GM21390 (cell line): ENCODE measurements around the gene TEX19.
"Not testable (repeated sequence)": the region's sequence is repeated elsewhere in the genome, so short reads cannot be mapped to it uniquely, and the experiment has no call there.

Experiments used
- ATAC-seq: cut with Tn5 transposase; IDR thresholded peaks from one replicate; pipeline ENCODE4 v1.9.1; 2021; ENCODE audit not compliant: unreplicated experiment

TEX19 gene

GRCh38 chr17:82374626-82375331 lies 15.7 kb downstream of the TEX19 start:
- no peak for ATAC-seq

GRCh38 chr17:82375359-82376041 lies 16.5 kb downstream of the TEX19 start:
- ATAC-seq = no peak

- no peak for ATAC-seq
These were observed 17.1 kb downstream of the TEX19 start for GRCh38 chr17:82376042-82376730.

GRCh38 chr17:82377294-82377693 lies 18.2 kb downstream of the TEX19 start:
- ATAC-seq = not testable (repeated sequence)

- no peak for ATAC-seq
These were observed 19.1 kb downstream of the TEX19 start for GRCh38 chr17:82377924-82378740.

- ATAC-seq = no peak
These were observed 19.6 kb downstream of the TEX19 start for GRCh38 chr17:82378741-82379021.

- no peak for ATAC-seq
These were observed 22.0 kb downstream of the TEX19 start for GRCh38 chr17:82380860-82381702.

- ATAC-seq = not testable (repeated sequence)
These were observed 22.6 kb downstream of the TEX19 start for GRCh38 chr17:82381703-82382009.

GRCh38 chr17:82382220-82382932 lies 23.3 kb downstream of the TEX19 start:
- ATAC-seq = not testable (repeated sequence)

GRCh38 chr17:82382933-82383255 lies 23.8 kb downstream of the TEX19 start:
- ATAC-seq = no peak

- no peak for ATAC-seq
These were observed 24.4 kb downstream of the TEX19 start for GRCh38 chr17:82383411-82383810.

- no peak for ATAC-seq
These were observed 25.1 kb downstream of the TEX19 start for GRCh38 chr17:82384051-82384729.

- no peak for ATAC-seq
These were observed 25.9 kb downstream of the TEX19 start for GRCh38 chr17:82384730-82385481.

GRCh38 chr17:82385559-82386254 lies 26.7 kb downstream of the TEX19 start:
- ATAC-seq = no peak

GRCh38 chr17:82386255-82386831 lies 27.3 kb downstream of the TEX19 start:
- no peak for ATAC-seq

GRCh38 chr17:82386881-82387704 lies 28.0 kb downstream of the TEX19 start:
- no peak for ATAC-seq

- no peak for ATAC-seq
These were observed 28.7 kb downstream of the TEX19 start for GRCh38 chr17:82387705-82388106.
